D341Med (cell line): ENCODE data around the gene RAMP1.
"Not testable (repeated sequence)": the region's sequence is repeated elsewhere in the genome, so short reads cannot be mapped to it uniquely, and the experiment has no call there.

Experiments used
- DNase-seq: peaks from one replicate; pipeline ENCODE4 v3.0.0; 2012; ENCODE audit warnings: low spot score

Gene RAMP1

GRCh38 chr2:237863689-237864443, 4.4 kb downstream of the RAMP1 start:
- no peak for DNase-seq

GRCh38 chr2:237864444-237864931, 5.1 kb downstream of the RAMP1 start:
- no peak for DNase-seq

DNA sequence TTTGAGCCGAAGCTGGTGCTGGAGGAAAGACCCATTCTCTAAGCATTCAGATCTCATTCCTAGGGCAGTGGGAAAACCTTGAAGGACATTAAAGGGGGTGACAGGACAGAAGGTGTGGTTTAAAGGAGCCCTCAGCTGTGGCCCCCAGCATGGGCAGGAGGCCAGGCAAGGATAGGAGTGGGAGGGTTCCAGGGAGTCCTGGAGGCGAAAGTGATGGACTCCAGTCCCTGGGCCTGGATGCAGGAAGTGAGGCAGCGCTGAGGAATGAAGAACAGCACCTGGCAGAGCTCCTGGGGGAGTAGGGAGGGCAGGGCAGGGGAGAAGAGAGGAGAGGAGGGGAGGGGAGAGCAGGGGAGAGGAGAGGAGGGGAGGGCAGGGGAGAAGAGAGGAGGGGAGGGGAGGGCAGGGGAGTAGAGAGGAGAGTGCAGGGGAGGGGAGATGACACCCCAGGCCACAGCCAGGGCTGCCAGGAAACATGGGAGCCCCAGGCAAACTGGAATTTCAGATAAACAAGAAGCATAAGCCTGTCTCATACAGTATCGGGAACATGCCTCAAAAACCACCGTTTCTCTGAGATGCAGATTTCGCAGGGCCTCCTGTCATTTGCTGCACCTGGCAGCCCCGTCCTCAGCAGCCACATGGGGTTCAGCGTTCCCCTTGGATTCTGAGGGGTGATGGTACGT, 5.7 kb downstream of the RAMP1 start:
- DNase-seq = no peak

- peak; percentile 32 for DNase-seq
These were observed 6.2 kb downstream of the RAMP1 start for GRCh38 chr2:237865623-237866041.

DNA sequence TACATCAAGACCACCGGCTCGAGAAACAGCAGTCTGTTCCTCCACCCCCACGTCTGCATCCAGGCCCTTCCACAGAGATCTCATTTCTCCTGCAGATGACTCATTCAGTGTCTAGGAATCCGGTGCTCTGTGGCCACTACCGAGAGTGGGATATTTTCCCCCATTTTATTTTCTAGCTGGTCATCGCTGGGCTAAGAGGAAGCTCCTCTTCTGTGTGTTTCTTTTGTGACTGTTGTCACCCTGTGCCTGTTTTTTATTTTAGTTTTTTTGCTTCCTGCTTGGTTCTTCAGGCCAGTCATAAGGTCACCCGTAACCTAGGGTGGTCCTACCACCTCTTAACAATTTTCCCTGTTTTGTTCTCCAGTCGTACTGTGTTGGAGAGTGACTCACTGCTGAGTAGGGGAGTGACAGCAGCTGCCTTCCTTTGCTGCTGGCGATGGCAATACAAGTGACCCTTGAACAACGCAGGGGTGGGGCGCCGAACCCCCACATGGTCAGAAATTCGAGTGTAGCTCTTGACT, 6.7 kb downstream of the RAMP1 start:
- DNase-seq = no peak

DNA sequence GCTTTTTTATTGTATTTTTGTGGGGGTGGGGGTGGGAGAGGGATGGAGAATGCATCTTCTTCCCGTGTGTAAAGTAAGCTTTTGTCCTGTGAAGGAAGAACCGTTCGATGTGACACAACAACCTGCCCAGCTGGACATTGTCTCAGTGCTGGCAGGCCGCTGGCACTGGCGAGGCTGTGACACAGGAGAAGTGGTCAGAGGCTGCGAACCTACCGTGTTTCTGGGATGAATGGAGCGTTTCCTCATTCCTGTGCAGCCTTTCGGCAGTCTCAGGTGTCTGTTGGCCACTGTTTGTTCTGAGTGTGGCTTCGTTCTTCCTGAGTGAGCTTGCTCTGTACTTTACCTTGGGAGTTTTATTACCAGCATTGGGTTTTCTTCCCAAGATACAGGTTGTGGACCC, 8.0 kb downstream of the RAMP1 start:
- no peak for DNase-seq

- DNase-seq = not testable (repeated sequence)
These were observed 8.7 kb downstream of the RAMP1 start for GRCh38 chr2:237868074-237868473.

DNA sequence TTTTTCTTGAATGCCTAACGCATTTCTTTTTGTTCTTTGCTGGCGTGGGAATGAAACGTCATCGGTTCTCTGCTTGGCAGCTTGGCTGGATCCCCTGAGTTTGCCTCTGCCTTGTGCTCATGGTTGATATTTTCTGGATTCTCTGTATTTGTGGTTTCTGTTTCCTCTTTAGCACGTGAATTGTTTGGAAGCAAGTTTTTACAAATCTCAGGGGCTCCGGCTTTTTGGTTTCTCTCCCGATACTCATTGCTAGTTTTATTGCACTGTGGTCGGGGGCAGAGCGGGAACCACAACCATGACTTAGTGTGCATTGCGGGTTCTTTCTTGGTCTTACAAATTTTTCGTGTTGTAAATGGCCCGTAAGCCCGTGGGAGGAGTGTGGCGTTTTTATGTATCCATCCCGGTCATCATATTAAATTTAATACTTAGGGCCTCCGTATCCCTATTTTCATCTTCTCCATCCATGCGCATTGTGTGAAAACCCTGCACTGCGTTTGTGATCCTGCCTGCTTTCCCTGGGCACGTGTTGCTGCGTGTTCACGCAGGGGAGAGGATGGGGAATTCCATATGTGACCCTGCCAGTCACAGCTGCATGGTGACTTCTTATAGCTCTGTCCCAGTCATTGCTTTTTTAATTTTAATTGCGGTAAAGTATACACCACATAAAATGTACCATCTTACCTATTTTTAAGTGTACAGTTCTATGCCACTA, 9.4 kb downstream of the RAMP1 start:
- no peak for DNase-seq

- no peak for DNase-seq
These were observed 10.1 kb downstream of the RAMP1 start for GRCh38 chr2:237869343-237870102.

DNA sequence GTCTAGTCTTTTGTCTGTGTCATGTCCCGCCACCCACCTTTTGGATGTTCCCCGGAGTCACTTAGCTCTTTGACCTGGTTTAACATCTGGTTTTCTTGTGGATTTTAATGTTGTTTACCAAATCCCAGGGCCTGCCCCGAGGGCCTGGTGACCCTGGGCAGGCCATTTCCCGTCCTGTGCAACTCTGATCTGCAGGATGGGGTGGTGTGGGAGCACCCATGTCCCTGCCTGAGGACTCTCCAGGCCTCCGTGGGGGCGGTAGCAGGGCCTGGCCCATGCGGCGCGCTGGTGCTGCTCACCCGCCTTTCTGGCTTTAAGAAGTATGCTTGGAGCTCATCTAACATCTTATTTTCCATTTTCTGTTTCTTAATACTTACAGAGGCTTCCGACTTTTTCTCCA, 10.7 kb downstream of the RAMP1 start:
- no peak for DNase-seq

- DNase-seq = no peak
These were observed 11.6 kb downstream of the RAMP1 start for GRCh38 chr2:237870754-237871651.

DNA sequence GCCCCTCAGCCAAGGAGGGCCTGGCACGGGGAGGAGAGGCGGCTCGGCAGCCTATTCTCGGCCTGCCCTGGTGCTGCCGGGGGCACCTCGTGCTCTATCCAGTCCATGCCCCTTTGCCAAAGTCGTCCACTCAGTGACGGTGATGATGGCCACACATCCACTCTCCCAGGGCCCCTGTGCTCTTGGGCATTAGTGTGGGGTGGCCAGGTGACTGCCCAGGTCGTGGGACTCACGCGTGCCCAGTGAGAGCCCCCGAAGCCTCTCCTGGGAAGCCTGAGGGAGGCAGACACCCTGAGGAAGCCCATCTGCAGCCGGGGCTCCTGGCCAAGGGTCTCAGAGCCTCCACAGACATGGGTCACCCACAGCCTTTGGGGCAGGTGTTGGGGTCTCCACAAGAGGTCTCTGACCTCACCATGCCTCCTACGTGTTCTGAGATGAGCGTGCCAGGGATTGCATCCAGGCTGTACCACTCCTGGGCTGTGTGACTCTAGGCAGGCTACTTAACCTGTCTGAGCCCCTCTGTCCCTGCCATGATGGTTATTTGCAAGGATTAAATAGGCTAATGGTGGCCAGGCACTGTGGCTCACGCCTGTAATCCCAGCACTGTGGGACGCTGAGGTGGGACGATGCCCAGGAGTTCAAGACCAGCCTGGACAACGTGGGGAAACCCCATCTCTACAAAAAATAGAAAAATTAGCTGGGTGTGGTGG, 12.9 kb downstream of the RAMP1 start:
- DNase-seq = no peak

- DNase-seq = no peak
These were observed 14.0 kb downstream of the RAMP1 start for GRCh38 chr2:237873421-237873831.

DNA sequence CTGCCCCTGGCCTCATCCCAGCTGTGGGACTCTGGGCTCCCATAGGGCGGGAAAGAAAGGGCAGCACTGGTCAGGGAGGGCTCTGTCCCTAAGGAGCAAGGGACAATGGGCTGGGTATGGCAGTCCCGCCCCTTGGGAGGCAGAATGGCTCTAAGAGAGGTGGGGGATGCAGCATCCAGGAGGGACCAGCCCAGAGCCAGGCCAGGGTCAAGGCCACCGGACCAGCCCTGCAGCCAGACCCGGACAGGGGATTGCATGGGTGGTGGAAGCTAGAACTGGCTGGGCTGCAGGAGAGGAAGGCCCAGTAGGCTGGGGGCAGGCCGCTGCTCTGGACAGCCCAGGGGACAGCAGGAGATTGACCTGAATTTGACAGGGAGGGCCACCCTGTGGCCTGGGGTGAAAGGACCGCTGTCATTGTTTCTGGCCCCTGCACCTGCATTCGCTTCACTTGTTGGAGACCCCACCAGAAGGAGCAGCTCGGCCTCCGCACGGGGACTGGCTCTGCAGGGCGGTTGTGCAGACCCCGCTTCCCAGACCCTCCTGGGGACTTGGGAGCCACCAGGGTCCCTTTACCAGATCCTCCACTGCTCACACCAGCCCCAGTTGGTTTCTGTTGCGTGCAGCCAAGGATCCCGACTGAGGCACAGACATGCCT, 14.6 kb downstream of the RAMP1 start:
- DNase-seq = no peak

GRCh38 chr2:237874585-237875161, 15.2 kb downstream of the RAMP1 start:
- no peak for DNase-seq

DNA sequence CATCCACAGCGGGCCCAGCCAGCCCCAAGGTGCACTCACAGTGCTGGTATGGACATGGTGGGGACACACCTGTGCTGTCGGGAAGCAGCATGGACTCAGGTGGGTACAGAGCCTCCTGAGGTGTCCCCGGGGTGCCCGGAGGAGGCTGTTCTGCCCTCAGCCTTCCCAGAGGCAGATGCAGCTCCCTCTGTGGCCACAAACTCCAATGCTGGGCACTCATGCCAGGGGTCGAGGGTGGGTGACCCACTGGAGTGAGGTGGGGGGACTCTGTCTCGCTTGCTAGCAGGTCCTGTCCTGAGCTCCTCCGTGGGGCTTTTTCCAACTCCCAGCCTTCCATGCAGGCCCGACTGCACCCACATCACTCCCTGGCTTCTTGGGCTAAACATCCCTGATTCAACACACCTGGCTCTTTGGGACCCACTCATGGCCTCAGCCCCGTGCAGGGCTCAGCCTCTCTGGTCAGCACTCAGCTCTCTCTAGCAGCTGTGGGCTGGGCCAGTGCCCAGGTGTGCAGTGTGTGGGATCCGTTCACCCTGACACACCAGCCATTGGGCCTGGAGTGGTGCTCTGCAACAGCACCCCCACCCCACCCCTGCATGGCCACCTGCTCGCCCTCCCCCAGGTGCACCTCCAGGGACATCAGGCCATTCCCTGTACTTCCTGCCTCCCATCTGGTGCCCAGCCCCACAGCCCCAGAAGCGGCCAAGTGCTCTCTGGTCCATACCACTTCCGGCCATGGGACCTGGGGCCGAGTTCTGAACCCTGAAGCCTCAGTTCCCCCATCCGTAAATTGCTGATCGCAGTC, 16.0 kb downstream of the RAMP1 start:
- no peak for DNase-seq

DNA sequence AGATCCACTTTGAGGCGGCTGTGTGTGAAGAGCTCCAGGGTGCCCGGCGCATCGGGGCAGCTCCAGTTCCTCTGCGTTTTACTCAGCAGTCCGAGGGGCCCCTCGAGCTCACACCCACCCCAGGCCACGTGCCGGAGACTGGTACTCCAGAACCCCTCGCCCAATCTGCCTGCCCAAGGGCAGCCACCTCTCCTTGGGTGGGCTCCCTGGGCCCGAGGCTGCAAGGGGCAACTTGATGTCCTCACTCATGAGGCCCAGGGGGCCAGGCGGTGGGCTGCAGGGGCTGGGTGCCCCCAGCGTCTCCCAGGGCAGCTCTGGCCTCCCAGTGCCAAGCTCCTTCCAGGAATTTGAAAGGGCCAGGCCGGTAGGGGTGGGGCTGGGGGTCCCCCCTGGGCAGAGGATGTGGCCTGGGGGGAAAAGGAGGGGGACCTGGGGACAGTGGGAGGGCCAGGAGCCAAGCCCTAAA, 16.7 kb downstream of the RAMP1 start:
- DNase-seq = no peak

DNA sequence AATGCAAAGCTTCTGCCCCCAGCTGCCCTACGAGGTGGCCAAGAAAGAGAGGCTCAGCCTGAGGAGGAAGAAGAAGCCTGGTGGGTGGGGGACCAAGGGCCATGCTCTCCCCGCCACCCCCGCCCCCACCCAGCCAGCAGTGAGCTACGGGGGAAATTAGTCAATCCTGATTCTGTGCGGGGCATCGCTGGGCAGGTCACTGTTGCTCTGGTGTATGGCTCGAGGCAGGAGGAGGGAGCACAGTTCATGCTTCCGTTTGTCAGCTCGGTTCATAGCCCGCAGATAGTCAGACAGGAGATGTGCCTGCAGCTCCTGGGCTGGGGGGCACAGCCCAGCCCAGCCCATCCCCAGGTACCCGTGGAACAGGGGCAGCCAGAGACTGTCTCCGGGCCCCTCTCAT, 17.1 kb downstream of the RAMP1 start:
- no peak for DNase-seq
